Measurements from ENCODE around the gene PNLIP. TPM values are rescaled to one million over a fixed set of nuclear protein-coding genes. Genes with fewer than 3 reads are reported as not detected.

PNLIP gene
- total RNA-seq, 1 donor from 2014 or later, result 1.5 TPM

DNA sequence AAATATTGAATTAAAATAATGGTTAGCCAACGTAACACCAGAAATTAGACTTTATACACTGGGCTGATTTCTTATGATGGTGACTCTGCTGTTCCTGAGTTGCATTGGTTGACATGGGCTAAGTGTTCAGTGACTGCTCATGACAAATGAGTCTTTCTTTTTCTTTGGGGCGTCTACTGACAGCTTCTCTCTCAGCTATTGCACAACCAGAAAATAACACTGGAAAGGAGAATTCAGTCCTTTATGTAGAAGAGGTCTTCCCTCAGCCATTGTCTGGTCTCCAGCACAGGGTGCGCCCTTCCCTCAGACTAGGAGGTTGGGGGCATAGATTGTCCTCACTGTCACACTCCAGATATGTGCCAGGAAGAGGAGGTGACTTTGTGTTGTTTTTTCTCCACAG, 21.6 kb downstream of the PNLIP start:
- DNase-seq (ENCODE audit: low spot score), result no peak

DNA sequence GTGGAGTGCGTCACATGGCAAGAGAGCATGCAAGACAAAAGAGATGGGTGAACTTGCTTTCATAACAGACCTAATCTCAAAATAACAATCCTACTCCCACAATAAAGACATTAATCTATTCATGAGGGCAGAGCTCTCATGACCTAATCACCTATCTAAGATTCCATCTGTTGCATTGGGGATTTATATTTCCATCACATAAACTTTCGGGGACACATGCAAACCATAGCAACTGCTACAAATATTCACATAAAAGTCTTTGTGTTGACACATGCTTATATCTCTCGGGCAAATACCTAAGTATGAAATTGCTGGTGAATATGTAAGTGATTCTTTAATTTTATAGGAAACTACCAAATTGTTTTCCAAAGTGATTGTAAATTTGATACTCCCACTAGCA, 29.1 kb downstream of the PNLIP start:
- DNase-seq (ENCODE audit: low spot score), result no peak

- no peak for DNase-seq (ENCODE audit: low spot score)
Observed at GRCh38 chr10:116587878-116588591, 42.3 kb downstream of the PNLIP start.

DNA sequence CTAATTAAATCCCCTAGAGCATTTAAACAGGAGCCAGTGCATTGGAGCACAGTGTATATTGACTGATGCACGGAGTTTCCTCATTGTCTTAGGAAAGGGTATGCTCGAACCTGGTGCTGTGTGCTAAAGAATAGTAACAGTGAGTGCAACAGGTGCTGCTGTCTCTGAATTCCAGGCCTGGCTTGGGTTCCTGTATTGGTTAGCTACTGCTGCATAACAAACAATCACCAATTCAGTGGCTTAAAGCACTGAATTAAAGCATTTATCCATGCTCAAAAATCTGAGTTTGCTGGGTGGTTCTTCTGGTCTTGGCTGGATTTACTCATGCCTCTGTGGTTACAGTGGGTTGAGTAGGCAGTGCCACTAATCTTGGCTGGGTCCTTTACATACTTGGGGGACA, 43.3 kb downstream of the PNLIP start:
- DNase-seq (ENCODE audit: low spot score), result no peak

DNA sequence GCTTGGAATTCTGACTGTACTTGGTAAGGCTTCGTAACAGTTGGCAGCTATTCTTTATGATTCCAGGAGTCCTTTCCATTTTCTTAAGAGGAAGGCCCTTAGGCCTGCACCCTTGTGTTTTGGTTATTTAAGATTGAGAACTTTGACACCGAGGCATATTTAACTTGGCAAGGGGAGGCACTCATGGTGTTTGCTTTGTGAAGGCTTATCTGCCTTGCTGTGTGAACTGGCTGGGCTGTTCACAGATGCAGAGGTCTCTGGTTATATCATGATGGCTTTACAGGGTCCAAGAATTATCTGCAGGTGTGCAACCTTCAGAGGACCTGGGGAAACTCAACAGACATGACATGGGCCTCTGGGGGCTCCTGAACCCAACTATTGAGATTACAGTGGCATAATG, 44.2 kb downstream of the PNLIP start:
- DNase-seq (ENCODE audit: low spot score), result no peak

GRCh38 chr10:116590590-116591444, 45.1 kb downstream of the PNLIP start, which contains the start of gene PNLIPRP1:
TSS of gene PNLIPRP1 (plus strand) at chr10:116590959. CDS start at chr10:116591130, 171 bp downstream.
- no peak for DNase-seq (ENCODE audit: low spot score)

DNA sequence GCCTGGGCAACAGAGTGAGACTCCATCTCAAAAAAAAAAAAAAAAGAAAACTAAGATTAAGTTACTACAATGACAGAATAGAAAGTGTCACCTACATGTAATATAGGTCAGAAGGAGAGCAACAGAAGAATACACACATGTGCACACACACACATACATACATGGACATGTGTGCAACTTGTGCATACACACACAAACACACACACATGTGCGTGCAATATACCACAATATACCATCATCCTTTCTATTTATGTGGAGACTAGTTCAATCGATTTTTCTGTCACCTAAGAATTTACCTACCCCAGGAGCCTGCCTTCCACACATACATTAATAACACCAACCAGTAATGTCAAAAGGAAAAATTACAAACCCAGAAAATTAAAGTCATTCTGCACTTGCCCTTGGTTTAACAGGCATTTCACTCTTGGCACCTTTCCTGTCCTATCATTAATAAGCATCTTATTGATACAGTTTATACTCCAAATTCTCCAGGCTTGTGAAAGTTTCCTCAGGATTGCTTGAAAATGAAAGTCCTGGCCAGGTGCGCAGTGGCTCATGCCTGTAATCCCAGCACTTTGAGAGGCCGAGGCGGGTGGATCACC, 47.5 kb downstream of the PNLIP start:
- no peak for DNase-seq (ENCODE audit: low spot score)

DNA sequence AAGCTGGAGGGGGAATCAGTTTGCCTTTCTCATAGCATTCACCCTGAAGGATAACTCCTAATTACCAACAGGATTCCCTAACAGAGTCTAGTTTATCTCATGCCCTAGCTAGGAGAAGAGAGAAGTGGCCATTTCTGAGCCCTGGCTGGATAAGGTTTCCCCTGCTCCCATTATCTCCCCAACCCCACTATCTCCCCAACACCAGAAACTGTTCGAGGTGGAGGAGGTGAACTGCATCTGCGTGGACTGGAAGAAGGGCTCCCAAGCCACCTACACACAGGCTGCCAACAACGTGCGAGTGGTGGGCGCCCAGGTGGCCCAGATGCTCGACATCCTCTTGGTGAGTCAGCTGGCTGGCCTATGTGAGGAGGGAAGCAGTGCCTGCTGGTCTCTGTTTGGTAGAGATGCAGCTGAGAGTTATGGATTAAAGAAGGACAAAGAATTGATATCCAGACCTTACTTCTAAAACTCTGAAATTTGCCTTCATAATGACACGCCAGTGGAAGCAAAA, 48.8 kb downstream of the PNLIP start:
- DNase-seq (ENCODE audit: low spot score), result no peak

GRCh38 chr10:116596062-116596461, 50.3 kb downstream of the PNLIP start:
- DNase-seq (ENCODE audit: low spot score), result no peak

DNA sequence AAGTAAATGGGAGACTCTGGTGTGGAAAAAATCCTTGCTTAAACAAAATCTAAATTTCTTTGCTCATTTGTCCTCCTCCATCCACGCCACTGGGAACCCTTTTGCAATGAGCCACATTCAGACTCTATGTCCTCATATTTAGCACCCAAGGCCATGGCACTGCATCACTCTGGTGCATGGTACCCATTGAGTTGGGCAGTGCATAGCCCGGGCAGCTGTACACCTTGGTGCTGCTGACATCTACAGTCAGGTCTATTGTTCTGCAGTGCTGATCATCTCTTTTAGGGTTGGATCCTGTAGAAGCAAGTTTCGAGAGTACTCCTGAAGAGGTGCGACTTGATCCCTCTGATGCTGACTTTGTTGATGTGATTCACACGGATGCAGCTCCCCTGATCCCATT, 51.8 kb downstream of the PNLIP start:
- no peak for DNase-seq (ENCODE audit: low spot score)

- DNase-seq (ENCODE audit: low spot score), result no peak
Observed at GRCh38 chr10:116598329-116598728, 52.6 kb downstream of the PNLIP start.

- DNase-seq (ENCODE audit: low spot score), result no peak
Observed at GRCh38 chr10:116599991-116600390, 54.3 kb downstream of the PNLIP start.

- DNase-seq (ENCODE audit: low spot score), result no peak
Observed at GRCh38 chr10:116602648-116603400, 57.1 kb downstream of the PNLIP start.

GRCh38 chr10:116606061-116606483, 60.3 kb downstream of the PNLIP start:
- no peak for DNase-seq (ENCODE audit: low spot score)

DNA sequence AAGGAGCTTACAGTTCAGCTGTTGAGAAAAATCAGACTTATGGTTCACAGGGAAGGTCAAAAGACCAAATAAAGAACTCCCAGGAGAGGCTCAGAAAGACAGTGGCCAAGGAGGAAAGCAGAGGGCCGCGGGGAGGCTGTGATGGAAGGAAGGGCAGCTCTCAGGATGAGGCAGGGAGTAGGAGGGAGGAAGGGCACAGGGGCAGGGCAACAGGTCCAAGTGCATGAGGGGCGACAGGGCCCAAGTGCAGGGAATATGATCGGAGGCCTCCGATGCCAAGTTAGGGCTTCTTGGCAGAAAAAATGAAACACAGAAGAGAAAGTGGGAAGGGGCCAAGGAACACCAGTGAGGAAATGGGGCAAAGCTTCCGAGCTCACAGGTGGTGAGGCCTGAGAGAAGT, 61.6 kb downstream of the PNLIP start:
- no peak for DNase-seq (ENCODE audit: low spot score)

DNA sequence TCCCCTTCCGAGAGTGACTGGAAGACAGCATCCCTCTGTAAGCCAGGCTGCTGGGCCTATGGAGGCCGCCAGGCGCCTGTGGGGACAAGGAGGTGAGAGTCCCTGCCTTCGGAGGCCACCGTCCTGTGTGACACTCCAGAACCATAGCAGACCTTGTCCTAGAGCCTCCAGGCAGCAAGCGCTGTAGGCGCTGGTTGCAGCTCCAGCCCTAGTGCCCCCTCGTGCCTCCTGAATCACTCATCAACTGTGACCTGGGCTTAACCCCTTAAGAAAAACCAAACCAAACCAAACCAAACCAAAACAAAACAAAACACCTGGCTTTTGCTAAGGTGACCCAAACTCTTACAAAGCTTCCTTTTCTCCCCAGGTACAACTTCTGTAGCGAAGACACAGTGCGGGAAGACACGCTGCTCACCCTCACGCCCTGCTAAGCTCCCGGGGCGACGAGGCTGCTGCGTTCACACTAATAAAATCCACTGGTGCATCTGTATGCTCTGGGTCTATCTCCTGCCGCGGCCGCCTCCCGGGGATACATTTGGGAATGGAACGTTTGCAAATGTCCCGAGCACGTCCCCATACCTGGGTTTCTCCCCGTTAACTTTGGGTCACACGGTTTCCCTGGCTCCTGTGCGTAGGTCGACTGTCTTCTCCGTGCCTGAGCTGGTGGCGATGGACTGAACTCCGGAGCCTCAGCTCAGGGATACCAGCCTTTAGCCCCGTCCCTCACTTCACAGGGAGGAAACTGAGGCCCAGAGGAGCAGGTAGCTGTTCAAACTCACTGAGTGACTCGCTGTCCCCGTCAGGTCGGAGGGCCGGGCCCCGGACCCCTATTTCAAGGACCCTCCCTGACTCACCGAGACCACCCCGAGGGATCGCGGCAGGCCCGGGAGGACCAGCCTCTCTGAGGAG, 63.2 kb downstream of the PNLIP start:
- no peak for DNase-seq (ENCODE audit: low spot score)

DNA sequence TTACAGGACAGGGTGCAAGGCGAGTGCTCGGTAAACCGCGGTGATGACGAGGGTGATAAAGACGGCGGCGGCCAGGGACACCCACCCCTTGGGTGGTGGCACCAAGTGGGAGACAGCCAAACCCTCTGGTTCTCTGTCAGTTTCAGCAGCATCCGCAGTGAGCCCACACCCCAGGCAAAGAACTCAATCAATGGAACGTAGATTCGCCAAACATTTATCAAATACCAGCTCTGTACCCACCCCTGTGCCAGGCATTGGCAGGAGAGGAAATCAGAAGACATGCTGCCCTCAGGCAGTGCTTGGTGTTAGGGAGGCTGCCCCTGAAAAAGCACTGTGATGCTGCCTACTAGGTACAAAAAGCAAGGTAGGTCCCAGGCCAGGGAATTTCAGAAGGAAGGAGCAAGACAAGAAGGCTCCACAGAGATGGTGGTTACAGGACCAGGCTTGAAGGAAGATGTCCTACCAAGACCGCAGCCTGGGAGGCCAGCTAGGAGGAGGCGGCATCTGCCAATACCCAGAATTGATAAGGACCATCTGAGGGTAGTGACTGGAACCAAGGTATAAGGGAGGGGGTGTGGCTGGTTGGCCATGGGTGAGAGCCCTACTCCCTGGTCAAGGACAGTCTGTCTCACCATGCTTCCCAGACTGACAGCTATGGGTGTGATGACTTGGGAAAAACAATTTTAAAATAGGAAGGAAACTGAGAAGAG, 64.9 kb downstream of the PNLIP start:
- no peak for DNase-seq (ENCODE audit: low spot score)

DNA sequence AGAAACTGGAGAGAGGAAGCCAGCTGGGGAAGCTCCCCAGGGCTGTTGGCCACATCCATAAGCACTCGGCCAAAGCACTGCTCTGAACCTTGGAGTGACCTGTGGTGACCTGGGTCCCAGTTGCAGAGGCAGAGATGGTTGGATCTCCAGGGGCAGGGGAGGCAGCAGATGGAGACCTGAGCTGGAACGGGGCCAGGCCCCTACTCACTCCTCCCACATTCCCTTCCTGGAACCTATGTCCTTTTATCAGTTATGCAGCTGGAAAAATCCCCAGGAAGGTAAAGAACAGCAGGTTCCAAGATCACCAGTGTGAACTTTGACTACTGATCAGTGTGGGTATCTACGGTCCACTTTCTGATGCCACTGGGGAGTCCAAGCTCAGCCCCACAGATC, 65.4 kb downstream of the PNLIP start:
- DNase-seq (ENCODE audit: low spot score), result no peak

GRCh38 chr10:116612107-116612769, 66.5 kb downstream of the PNLIP start:
- no peak for DNase-seq (ENCODE audit: low spot score)
